ENCODE measurements around the gene PERCC1.
"Not testable (repeated sequence)": the region's sequence is repeated elsewhere in the genome, so short reads cannot be mapped to it uniquely, and the experiment has no call there.

PERCC1 gene

DNA sequence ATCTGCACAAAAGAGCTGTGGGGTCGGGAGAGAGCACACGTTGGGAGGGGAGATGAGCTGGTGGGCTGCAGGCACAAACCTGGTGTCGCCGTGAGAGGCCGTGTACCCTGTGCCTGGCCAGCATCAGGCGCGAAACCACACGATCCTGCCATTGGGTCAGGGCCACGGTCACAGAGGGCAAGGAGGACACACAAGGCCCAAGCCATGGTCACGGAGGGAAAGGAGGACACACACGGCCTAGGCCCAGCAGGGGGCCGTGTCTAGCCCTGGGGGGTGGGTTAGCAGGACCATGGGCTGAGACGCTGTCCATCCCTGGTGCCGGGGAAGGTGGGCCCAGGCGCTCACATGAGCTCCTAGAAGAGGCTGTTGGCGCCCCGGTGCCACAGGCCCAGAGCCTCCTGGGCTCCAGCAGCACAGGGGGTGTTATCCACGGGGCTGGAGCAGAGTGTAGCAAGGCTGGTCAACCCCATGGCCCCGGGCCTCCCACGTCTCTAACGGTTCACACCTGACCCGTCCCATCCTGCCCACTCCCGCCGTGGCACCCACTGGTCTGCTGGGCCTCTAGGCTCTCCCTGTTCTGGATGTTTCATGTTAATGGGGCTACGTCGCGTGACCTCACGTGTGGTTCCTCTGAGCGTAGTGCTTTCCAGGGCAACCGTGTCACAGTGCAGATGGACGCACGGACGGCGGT lies 21.0 kb downstream of the PERCC1 start:
- DNase-seq = no peak

DNA sequence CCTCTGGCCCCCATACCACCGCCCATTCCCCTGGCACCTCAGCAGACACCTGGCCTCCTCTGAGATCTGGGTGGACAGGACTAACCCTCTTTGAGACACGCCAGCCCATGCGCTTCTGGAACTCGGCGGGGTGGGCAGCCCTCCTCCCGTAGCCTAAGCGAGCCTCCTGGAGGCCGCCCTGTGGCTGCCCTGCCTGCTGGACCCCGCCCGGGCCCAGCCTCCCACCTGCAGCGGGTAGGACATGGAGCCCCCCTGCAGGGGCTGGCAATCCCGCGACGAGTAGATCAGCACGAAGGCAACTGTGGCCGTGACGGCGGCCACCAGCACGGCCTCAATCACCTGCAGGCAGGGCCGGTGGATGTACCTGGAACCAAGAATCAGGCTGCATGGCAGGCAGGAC lies 21.7 kb downstream of the PERCC1 start:
- no peak for DNase-seq

DNA sequence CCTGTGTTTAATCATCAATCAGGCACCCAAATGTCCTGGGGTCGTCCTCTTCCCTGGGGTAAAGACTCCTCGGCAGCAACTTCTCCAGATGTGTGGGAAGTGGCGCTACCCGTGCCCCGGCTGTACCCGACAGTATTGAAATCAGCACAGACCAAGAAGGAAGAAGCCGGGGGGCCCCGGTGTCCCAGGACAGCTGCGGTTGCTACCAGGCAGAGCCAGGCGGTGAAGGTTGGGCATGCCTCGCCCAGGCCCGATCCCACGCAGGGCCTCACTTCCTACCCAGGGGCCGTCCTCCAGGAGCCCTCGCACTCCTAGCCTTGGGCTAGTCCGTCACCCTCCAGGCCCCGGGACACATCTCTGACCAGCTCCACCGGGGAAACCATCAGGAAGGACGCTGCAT lies 22.4 kb downstream of the PERCC1 start:
- DNase-seq = no peak

DNA sequence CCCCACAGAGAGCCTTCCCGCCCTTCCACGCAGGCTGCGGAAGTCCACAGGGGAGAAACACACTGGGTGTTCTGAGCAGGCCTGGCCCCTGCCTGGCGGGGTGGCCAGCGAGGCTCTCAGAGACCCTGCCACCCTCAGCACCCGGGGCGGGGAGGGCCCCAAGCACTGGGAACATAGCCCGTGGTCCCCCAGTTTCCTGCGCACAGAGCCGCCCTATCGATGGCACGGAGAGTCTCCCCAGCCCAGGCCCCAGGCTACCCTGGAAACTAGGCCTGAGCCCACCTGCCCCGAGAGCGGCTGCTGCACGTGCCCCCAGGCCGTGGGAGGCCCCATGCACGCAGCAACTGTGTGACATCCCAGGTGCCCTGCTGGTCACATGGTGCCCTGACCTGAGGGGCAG lies 23.7 kb downstream of the PERCC1 start:
- DNase-seq = no peak

DNA sequence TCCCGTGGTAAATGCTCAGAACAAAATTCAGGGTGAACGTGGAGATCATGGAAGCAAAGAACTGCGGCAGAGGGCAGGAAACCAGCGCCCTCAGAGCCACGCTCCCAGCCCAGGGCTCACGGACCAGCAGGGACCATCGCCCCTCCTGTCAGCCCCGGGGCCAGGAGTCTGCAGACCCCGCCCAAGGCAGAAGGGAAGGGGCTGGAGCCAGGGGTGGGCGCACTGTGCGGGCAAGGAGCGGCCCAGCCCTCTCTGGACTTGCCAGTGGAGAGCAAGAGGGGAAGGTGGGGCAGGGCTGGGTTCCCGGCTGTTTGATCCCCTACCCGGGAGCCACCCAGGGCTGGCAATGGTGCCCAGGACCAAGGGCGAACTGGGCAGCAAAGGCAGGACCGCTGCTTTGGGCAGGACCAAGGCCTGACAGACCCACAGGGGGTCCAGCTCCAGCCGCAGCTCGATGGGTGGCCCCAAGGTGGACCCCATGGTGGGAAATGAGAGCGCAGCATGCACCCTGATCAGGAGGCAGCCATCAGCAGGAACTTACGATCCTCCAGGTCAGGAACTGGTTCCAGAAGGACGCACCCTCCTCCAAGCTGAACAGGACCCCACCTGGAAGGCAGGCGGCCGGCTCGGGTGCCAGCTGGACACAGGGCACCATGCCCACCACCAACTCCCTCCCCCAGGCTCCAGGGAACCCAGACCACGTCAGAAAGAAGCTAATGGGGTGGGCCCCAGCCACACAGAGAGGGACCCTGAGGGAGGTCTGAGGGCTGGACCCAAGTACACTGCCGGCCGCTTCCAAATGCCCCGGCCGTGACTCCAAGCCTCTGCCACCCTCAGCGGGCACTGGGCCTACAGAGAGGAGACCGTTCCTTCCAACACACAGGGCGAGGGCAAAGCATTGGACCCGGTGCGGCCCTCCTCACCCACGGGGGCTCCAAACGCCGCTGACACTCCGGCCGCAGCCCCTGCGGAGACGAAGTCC lies 24.6 kb downstream of the PERCC1 start:
- no peak for DNase-seq

DNA sequence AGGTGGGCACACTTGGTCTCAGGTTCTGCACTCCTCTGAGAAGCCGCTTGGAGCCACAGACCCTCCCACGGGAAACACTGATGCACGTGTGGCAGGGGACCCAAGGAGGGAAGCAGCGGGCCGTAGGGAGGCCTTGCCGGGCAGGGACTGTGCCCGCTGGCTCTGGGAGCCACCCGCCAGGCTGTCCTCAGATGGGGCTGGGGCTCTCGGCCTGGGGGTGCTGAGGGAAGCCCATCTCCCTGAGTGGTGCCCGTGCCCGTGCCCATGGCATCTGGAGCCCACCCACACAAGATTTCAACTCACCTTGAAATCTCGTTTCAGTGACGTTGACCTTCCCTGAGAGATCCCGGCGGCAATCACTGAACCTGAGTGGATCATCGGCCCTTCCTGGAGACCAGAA lies 26.1 kb downstream of the PERCC1 start:
- no peak for DNase-seq

DNA sequence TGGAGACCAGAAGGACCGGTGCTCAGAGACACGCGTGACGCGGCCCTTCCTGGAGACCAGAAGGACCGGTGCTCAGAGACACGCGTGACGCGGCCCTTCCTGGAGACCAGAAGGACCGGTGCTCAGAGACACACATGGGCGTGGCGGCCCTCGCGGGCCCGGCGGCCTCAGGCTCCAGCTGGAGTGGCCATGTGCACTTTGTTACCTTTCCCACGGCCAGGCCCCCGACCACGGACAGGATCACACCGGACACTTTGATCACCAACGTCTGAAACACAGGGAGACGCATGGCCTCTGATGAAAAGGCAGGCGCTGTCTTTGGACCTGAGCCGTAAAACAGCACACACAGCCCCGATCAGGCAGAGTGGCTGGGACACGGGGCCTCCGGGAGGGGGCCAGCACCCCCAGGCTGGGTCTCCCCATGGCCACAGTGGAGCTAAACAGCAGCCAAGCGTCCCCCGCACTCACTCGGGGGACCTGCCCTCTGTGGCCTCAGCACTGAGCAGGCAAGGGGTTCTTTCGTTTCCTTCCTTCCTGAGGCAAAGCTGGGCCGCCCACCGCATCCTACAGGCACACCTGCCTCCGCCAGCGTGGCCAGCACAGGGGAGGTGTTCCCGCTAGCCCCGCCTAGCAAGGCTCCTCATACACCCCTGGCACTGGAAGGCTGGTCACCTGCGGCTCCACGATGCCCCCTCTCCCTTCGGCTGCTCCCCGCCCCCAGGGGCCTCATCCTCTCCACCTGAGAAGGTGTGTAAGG lies 26.8 kb downstream of the PERCC1 start:
- DNase-seq = no peak

DNA sequence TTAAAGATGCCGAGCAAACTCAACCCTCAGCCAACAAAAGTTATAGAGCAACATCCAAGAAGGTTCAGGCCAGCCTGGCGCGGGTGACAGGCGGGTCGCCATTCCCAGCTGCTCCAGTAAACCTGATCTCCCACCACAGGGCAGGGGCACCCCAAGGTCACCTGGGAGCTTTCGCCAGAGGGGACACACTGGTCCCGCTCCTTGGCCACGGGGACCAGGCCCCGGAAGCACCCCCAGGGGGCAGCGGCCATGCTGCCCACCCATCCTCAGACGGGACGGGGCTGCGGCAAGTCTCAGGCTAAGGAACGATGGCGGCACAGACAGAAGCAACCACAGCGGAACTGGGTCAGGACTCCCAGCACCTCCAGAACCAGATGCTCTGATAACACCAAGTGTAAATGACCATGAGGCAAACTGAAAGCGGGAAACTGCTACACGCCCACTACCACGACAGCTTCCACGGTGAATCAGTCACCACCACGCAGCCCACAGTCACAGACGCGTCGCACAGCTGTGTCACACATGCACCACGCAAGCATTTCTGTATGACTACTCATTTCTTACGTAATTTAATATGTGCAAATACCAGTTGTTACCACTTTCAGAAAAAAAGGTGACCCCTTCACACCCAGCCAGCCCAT lies 27.6 kb downstream of the PERCC1 start:
- no peak for DNase-seq

DNA sequence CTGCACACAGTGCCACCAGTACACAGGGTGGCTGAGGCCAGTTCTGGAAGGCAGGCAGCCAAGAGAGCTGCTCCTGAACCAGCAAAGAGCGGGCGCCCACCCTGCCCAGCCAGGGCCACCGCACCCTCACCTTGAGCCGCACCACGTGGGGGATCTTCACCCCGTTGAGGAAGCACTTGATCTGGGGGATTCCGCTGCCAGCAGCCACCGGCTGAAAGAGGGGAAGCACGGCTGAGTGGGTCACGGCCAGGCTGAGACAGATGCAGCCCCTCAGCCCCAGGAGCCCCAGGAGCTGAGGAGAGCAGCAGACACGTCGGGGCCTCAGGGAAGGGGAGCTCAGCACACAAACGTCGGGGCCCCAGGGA lies 28.1 kb downstream of the PERCC1 start:
- DNase-seq = no peak

DNA sequence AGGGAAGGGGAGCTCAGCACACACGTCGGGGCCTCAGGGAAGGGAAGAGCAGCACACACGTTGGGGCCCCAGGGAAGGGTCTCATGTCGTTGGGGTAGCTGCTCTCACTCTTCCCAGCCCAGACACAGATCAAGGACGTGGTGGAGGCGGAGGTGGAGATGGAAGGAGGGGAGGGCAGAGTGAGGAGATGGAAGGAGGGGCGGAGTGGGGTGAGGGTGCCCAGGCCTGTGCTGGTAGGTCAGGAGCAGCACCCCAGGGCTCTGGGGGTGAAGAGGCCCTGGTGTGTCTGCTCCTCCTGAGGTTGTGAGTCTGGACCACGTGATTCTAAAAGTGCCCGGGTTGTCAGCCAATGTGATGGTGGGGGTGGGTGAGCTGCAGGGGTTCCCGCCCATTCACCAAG lies 29.1 kb downstream of the PERCC1 start:
- no peak for DNase-seq

DNA sequence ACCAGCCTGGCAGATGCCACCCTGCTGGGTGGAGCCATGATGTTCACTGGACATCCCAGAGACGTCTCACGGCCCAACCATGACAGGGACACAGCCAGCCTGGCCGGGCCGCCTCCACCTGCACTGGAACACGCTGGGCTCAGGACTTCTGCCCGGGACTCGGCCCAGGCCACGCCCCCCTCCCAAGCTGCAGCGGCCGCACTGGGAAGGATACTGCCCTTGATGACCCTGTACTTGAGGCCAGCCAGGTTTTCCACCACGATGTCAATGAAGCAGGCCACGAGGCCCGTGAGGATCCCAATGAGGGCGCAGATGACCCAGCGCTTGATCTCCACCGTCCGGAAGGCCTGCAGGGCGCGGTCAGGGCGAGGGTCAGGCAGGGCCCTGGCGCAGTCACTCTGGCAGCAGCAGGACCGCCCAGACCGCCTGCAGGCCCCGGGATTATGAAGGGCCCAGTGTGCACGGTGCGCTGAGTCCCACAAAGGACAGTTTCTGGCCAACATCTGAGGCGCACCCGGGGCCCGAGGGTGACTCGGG lies 29.8 kb downstream of the PERCC1 start:
- no peak for DNase-seq

DNA sequence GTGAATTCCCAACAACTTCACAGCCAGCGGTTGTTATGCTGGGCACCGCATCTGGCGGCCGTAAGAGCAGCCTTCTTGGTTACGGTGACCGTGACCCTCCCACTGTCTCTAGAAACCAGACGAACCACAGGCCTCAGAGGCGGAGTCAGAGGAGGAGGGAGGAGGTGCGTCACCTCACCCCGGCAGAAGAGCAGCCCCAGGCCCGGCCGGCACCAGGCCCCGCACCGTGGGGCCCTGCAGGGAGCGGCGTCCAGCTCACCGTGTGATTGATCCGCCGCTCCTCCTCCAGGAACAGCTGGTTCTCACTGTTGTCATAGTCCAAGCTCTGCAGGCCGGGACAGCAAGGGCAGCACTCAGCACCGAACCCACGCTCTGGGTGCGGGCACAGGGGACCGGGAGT lies 30.3 kb downstream of the PERCC1 start:
- DNase-seq = no peak

DNA sequence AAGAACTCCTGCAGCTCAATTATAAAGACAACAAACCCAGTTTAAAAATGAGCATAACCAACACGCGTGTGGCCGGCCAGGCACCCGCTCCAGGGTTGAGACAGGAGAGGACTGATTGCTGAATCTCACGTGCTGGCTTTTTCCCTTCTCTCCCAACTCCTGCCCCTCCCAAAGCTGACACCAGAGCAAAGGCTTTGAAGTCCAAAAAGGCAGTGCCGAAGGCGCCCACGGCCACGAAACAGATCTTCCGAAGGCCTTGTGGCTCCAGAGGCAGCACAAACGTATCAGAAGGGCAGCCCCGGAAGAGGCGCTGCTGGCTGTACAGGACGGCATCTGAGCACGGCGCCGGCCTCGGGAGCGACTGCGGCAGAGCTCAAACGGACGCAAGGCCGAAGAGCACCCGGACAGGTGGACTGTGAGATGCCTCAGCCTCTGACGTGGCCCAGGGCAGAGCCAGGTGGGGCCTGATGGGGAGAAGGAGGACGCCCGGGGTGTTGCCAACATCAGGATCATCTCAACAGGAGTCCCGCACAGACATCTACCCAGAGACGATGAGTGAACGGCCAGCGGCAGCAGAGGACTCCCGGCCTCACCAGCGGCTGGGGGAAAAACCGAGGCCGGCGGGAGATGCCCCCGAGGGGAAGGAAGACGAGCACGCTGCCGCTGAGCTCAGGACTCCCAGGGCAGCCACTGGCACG lies 33.5 kb downstream of the PERCC1 start:
- no peak for DNase-seq

DNA sequence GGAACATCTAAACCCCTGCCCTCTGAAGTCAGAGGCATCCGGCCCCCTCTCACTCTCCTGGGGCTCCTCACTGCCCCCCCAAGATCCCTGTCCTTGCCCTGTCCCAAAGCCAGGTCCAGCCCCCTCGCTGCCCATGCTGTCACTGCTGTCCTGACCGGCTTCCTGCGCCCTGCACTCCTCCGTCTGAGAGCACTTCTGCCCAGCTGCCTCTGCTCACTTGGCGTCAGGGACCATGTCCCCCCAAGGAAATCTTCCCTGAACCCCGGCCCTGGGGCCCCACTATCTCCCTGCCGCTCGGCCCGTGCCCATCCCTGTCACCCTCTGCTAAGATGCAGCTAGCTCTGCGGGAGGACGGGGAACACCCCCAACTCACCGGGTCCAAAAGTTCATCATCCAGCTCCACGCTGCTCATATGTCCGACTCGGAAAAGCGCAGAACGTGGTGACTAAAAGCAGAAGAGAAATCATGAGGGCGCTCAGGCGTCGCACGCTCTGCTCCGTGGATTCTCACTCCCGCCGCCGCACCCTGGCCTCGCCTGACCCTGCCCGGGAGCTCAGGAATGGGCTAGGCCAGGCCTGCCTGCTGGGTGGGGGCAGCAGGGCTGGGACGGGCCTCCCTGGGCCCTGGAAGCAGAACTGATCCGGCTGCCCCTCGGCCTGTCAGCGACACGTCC lies 34.2 kb downstream of the PERCC1 start:
- DNase-seq = no peak

DNA sequence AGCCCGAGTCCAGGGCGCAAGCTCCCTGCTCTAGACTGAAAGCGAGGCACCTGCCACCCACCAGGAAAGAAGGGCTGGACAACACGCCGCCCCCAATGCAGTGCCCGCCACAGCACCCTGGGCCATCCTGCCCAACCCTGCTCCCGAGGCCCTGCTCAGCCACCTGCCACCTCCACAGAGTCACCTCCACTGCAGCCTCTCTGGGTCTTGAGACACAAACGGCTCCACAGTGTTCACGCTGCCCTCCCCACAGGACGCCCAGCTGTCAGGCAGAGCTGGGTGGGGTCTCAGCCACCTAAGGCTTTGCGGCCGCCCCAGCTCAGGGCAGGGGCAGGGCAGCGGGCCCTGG lies 34.7 kb downstream of the PERCC1 start:
- no peak for DNase-seq

DNA sequence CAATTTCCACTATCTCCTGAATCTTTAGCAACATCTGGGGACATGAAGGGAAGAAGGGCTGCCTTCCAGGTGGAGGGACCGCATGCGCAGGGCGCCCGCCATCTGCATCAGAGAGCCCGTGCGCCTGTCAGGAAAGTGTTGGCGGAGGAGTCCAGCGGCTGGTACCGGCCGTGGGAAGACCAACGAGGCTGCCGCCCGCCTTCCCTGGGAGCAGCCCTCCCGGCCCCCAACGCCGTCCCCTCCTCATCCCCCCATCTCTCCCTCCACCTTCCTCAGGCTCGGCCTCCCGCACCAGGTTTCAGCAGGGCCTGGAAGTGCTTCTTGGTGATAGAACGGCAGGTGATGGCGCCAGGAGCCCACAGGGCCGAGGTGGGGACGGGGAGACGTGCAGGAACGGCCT lies 35.2 kb downstream of the PERCC1 start:
- DNase-seq = no peak

DNA sequence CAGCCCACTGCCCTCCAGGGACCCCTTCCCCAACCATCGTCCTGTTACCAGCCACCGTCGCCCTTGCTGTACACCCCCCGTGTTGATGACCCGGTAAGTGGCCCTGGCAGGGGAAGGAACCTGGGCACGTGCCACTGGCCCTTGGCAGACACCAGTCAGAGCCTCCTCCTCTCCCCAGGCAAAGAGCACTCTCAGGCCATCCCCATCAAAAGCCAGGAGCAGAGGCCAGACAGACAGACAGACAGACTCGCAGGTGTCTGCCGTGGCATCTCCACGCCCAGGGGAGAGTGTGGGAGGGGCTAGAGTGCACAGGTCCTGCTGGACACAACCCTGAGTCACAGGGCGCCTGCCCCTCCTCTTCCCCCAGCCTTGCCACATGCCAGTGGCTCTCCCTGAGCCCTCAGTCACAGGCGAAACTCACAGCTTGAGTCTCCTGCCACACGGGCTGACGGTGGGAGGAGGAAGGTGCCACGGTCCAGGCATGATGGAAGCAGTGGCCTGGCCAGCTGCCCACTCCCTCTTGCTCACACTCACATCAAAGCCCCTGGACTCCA lies 36.2 kb downstream of the PERCC1 start:
- DNase-seq = no peak

DNA sequence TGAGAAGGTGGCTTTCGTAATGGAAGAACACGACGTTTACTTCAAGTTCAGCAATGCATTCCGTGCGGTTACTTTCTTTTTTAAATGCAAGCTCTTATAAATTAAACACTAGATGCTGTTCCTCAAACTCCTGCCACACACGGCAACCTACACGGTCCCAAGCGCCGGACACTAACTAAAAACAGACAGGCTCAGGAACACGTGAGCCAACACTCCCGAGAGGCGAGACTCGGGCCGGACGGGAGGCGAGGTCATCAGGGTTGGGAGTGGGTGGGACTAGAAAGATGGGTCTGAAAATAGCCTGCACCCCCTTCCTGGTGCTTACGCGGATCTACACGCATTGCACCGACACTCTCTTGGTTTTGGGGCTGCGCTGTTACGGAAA lies 37.5 kb downstream of the PERCC1 start:
- no peak for DNase-seq

DNA sequence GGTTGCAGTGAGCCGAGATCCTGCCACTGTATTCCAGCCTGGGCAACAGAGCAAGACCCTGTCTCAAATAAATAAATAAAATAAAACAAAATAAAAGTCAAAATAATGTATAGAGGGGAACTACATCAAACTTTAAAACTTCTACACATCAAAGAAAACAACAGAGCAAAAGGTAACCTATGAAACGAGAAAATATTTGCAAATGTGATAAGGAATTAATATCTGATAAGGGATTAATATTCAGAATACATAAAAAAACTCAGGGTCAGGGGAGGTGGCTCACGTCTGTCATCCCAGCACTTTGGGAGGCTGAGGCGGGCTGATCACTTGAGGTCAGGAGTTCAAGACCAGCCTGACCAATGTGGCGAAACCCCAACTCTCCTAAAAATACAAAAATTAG lies 38.3 kb downstream of the PERCC1 start:
- DNase-seq = not testable (repeated sequence)

DNA sequence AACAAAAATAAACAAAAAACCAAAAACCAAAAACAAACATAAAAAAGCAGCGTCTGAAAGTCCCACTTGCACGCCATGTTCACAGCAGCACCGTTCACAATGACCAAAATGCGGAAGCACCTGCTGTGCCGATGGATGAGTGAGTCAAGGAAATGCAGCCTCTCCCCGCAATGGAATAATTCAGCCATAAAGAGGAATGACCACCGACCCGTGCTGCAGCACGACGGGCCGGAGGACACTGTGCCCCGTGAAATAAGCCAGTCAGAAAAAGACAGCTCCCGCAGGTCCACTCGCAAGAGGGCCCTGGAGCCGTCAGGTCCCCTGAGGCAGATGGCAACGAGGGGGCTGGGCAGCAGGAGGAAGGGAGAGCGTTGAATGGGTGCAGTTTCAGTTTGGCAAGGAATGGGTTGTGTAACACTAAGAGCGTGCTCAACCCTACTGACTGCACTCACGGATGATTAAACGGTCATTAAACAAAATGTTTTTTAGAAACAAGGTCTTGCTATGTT lies 38.9 kb downstream of the PERCC1 start:
- DNase-seq = no peak

Data from NCI-H748 treated with DMSO at 0.1 percent for 48 hours (cell line).